Measurements from ENCODE around the gene MED15.

MED15 gene

GRCh38 chr22:20573833-20574615 lies 66.6 kb downstream of the MED15 start:
- DNase-seq: no peak

- DNase-seq: no peak
Measured at GRCh38 chr22:20574920-20575353, 67.5 kb downstream of the MED15 start.

- no peak for DNase-seq
Measured at GRCh38 chr22:20575724-20576444, 68.5 kb downstream of the MED15 start.

- DNase-seq: no peak
Measured at GRCh38 chr22:20576445-20576816, 69.0 kb downstream of the MED15 start.

GRCh38 chr22:20577045-20577444 lies 69.6 kb downstream of the MED15 start:
- DNase-seq: no peak

GRCh38 chr22:20577549-20577975 lies 70.2 kb downstream of the MED15 start:
- no peak for DNase-seq

GRCh38 chr22:20578192-20578591 lies 70.8 kb downstream of the MED15 start:
- DNase-seq: no peak

- DNase-seq: no peak
Measured at GRCh38 chr22:20578707-20579106, 71.3 kb downstream of the MED15 start.

GRCh38 chr22:20579273-20580120 lies 72.1 kb downstream of the MED15 start:
- DNase-seq: no peak

- DNase-seq: no peak
Measured at GRCh38 chr22:20580179-20580578, 72.8 kb downstream of the MED15 start.

- no peak for DNase-seq
Measured at GRCh38 chr22:20580611-20581502, 73.4 kb downstream of the MED15 start.

- DNase-seq: no peak
Measured at GRCh38 chr22:20581503-20582170, 74.2 kb downstream of the MED15 start.

- DNase-seq: no peak
Measured at GRCh38 chr22:20582171-20582511, 74.7 kb downstream of the MED15 start.

GRCh38 chr22:20582520-20583361 lies 75.3 kb downstream of the MED15 start:
- DNase-seq: no peak

GRCh38 chr22:20583471-20583922 lies 76.1 kb downstream of the MED15 start:
- DNase-seq: no peak

- DNase-seq: no peak
Measured at GRCh38 chr22:20584029-20584871, 76.8 kb downstream of the MED15 start.

GRCh38 chr22:20584872-20585638 lies 77.6 kb downstream of the MED15 start:
- DNase-seq: no peak

- no peak for DNase-seq
Measured at GRCh38 chr22:20585639-20586402, 78.4 kb downstream of the MED15 start.
